Fibroblast of lung (primary cell): ENCODE data around the gene MGLL. TPM values are rescaled to one million over a fixed set of nuclear protein-coding genes. Genes with fewer than 3 reads are reported as not detected.

Experiments
- DNase-seq, 2 donors: peaks; one replicate each; pipeline versions ENCODE4 v3.0.0 to v3.0.0-alpha.2; 2010; ENCODE audit warnings: low read depth in 2 of 2
- H2AFZ ChIP-seq: 2 replicates; pipeline ENCODE4 v1.5.1; 2012; ENCODE audit warnings: low read length, control low read depth, inconsistent platforms
- H3K27ac ChIP-seq: 2 replicates; pipeline ENCODE4 v1.5.1; 2011; ENCODE audit warnings: low read length, control low read depth; ENCODE audit not compliant: insufficient read depth
- H3K27me3 ChIP-seq: 2 replicates; pipeline ENCODE4 v1.5.1; 2011; ENCODE audit warnings: mild to moderate bottlenecking, low read length; ENCODE audit not compliant: control insufficient read depth, insufficient read depth
- H3K36me3 ChIP-seq: 2 replicates; pipeline ENCODE4 v1.5.1; 2011; ENCODE audit warnings: low read length; ENCODE audit not compliant: control insufficient read depth, insufficient read depth
- H3K4me1 ChIP-seq: 2 replicates; pipeline ENCODE4 v1.5.1; 2011; ENCODE audit warnings: low read length; ENCODE audit not compliant: control insufficient read depth, insufficient read depth; ENCODE audit errors: extremely low read depth
- H3K4me2 ChIP-seq: 2 replicates; pipeline ENCODE4 v1.5.1; 2011; ENCODE audit warnings: low read length, control low read depth; ENCODE audit not compliant: insufficient read depth; ENCODE audit errors: extremely low read depth
- H3K4me3 ChIP-seq, 4 experiments: fragments of 200-600 bp in 1 of 4; sonication (generic) in 1 of 4; replicated peaks in 1 of 4; 2 replicates each; pipeline ENCODE4 v1.5.1; 2011 to 2016; ENCODE audit warnings: low read length in 4 of 4, low read depth in 3 of 4, mild to moderate bottlenecking in 3 of 4, control low read depth in 2 of 4, inconsistent platforms in 1 of 4, mixed read lengths in 1 of 4; ENCODE audit not compliant: insufficient read depth in 1 of 4; ENCODE audit errors: control extremely low read depth in 1 of 4
- H3K79me2 ChIP-seq: 2 replicates; pipeline ENCODE4 v1.5.1; 2012; ENCODE audit warnings: mild to moderate bottlenecking, low read length, inconsistent platforms; ENCODE audit not compliant: control insufficient read depth, insufficient read depth
- H3K9ac ChIP-seq: 2 replicates; pipeline ENCODE4 v1.5.1; 2011; ENCODE audit warnings: mild to moderate bottlenecking, low read length, control low read depth; ENCODE audit not compliant: insufficient read depth
- H3K9me3 ChIP-seq: 2 replicates; pipeline ENCODE4 v1.5.1; 2012; ENCODE audit warnings: low read depth, low read length; ENCODE audit not compliant: control insufficient read depth, insufficient read depth
- H4K20me1 ChIP-seq: 2 replicates; pipeline ENCODE4 v1.5.1; 2011; ENCODE audit warnings: low read length; ENCODE audit not compliant: control insufficient read depth, insufficient read depth; ENCODE audit errors: extremely low read depth
- EZH2 ChIP-seq: IDR thresholded peaks from 2 replicates; pipeline ENCODE4 v1.5.1; 2012; ENCODE audit warnings: low read length, control low read depth, mild to moderate bottlenecking; ENCODE audit errors: missing control alignments
- polyA plus RNA-seq, 2 donors: library from polyadenylated mRNA; depleted of rRNA in 1 of 2; stranded (reverse) in 1 of 2; unstranded in 1 of 2; fragments of >200 nt; gene quantifications; 2 replicates each; pipeline ENCODE4 v1.2.1, GENCODE V29; 2011 to 2012; ENCODE audit warnings: missing spikeins in 1 of 2
- total RNA-seq: library from RNA; depleted of rRNA; stranded (reverse); fragments of >200 nt; gene quantifications from 2 replicates; pipeline ENCODE4 v1.2.1, GENCODE V29; 2014
- TF ChIP-seq, protein P1 (sequence below), 2 donors: IDR thresholded peaks in 1 of 2; conservative IDR thresholded peaks in 1 of 2; 1 replicate in 1 of 2; 2 replicates in 1 of 2; pipeline ENCODE4 v1.5.1; 2011 to 2012; ENCODE audit warnings: low read length in 2 of 2, control low read depth in 1 of 2, inconsistent platforms in 1 of 2, low read depth in 1 of 2, mild to moderate bottlenecking in 1 of 2

Gene MGLL
- total and polyA plus RNA-seq, 2 donors (not counting 1 experiment from before 2014, with no cell fraction given) = 60.1 to 122 TPM

DNA sequence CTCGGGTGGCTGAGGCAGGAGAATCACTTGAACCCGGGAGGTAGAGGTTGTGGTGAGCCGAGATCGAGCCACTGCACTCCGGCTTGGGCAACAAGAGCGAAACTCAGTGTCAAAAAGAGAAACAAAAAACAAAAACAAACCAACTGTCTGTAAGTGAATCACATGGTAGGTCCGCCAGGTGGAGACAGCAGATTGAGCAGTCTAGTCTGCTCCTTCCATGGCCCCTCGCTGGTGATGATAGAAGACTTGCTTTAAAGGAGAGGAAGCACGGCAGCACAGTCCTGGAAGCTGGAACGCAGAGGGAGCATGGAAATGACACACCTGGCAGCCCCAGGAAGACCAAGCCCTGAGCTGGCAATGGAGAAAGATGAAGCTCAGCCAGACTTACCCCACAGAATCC, 31.4 kb upstream of the MGLL start:
- TF ChIP-seq EZH2 = no peak
- TF ChIP-seq, protein P1, sequence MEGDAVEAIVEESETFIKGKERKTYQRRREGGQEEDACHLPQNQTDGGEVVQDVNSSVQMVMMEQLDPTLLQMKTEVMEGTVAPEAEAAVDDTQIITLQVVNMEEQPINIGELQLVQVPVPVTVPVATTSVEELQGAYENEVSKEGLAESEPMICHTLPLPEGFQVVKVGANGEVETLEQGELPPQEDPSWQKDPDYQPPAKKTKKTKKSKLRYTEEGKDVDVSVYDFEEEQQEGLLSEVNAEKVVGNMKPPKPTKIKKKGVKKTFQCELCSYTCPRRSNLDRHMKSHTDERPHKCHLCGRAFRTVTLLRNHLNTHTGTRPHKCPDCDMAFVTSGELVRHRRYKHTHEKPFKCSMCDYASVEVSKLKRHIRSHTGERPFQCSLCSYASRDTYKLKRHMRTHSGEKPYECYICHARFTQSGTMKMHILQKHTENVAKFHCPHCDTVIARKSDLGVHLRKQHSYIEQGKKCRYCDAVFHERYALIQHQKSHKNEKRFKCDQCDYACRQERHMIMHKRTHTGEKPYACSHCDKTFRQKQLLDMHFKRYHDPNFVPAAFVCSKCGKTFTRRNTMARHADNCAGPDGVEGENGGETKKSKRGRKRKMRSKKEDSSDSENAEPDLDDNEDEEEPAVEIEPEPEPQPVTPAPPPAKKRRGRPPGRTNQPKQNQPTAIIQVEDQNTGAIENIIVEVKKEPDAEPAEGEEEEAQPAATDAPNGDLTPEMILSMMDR (conservative IDR thresholded peaks at IDR 0.05 in 1 of 2, IDR thresholded peaks at IDR 0.05 in 1 of 2; ENCODE audit: low read depth in 1 of 2, low read length in 2 of 2) = no peak
- Histone ChIP-seq H3K36me3 (no peaks in the 10 kb centered on the region), H3K9ac (no peak overlapping the region), H3K4me2 (no peak overlapping the region), H3K27me3 (no peaks in the 10 kb centered on the region), H3K4me3 (no peak overlapping the region), H2AFZ (no peak overlapping the region), H3K4me1 (no peaks in the 10 kb centered on the region), H3K27ac (no peak overlapping the region), H3K79me2 (no peaks in the 10 kb centered on the region), H4K20me1 (no peaks in the 10 kb centered on the region), H3K9me3 (no peaks in the 10 kb centered on the region)
- no peak for DNase-seq

- DNase-seq = no peak
- H3K27ac ChIP-seq = no peak overlapping the region
- H3K9ac ChIP-seq = no peak overlapping the region
- H2AFZ ChIP-seq = no peak overlapping the region
- H3K36me3 ChIP-seq = no peaks in the 10 kb centered on the region
- H3K79me2 ChIP-seq = no peaks in the 10 kb centered on the region
- peaks cover 4% of the 10 kb centered on the region for H3K27me3 ChIP-seq
- no peaks in the 10 kb centered on the region for H3K4me1 ChIP-seq
- no peaks in the 10 kb centered on the region for H4K20me1 ChIP-seq
- no peak for TF ChIP-seq EZH2
- TF ChIP-seq, protein P1 (conservative IDR thresholded peaks at IDR 0.05 in 1 of 2, IDR thresholded peaks at IDR 0.05 in 1 of 2; ENCODE audit: low read depth in 1 of 2, low read length in 2 of 2) = no peak
- H3K4me3 ChIP-seq = no peak overlapping the region
- no peaks in the 10 kb centered on the region for H3K9me3 ChIP-seq
- H3K4me2 ChIP-seq = no peak overlapping the region
These were observed 29.6 kb upstream of the MGLL start for GRCh38 chr3:127851899-127852298.

DNA sequence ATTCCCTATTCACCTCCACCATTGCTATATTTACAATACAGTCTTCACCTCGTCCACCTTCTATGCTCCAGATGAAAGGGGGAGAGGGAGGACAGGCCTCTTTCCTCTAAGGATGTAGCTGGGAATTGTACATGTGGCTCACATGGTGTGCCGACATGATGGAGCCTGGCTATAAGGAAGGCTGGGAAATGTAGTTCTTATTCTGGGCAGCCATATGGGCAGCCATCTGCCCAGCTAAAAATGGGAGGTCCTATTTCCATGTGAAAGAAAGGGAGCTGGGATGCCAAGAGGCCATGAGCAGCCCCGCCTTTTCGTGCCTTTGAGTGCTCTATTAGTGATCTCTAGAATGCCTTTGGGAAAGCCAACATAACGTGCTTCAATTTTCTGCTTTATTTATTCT, 27.1 kb upstream of the MGLL start:
- no peaks in the 10 kb centered on the region for H3K4me1 ChIP-seq
- H3K27ac ChIP-seq = no peak overlapping the region
- no peaks in the 10 kb centered on the region for H3K79me2 ChIP-seq
- DNase-seq = no peak
- no peak overlapping the region for H3K4me3 ChIP-seq
- H3K9ac ChIP-seq = no peak overlapping the region
- H4K20me1 ChIP-seq = no peaks in the 10 kb centered on the region
- H2AFZ ChIP-seq = no peak overlapping the region
- H3K4me2 ChIP-seq = no peak overlapping the region
- no peaks in the 10 kb centered on the region for H3K36me3 ChIP-seq
- TF ChIP-seq EZH2 = no peak
- TF ChIP-seq, protein P1 (conservative IDR thresholded peaks at IDR 0.05 in 1 of 2, IDR thresholded peaks at IDR 0.05 in 1 of 2; ENCODE audit: low read depth in 1 of 2, low read length in 2 of 2) = no peak
- H3K9me3 ChIP-seq = no peaks in the 10 kb centered on the region
- peaks cover 14% of the 10 kb centered on the region for H3K27me3 ChIP-seq
